K562 (cell line): ENCODE measurements around the gene PLEKHA5. TPM values are rescaled to one million over a fixed set of nuclear protein-coding genes. Genes with fewer than 3 reads are reported as not detected.

Source experiments
- ATAC-seq: fragments of 200-7000 bp; cut with Tn5 transposase; 3 replicates; pipeline ENCODE4 v1.9.1; 2020; ENCODE audit warnings: moderate library complexity
- BruUV-seq: library from RNA; stranded (reverse); fragments of 400-500 nt; replicated peaks from 2 replicates; lab custom pipeline; 2021; lab: Mats Ljungman, UMichigan
- CTCF ChIA-PET: fragments of 300-600 bp; formaldehyde crosslinking; extraction: SDS; loops from one replicate; lab custom pipeline; 2021; ENCODE audit warnings: low intra/inter-chr PET ratio; lab: Yijun Ruan, JAX
- POLR2A ChIA-PET: fragments of 300-600, 350-650 bp; sonication (Branson Sonifier 250); formaldehyde crosslinking; extraction: SDS; loops from one replicate; lab custom pipeline; 2021; ENCODE audit warnings: antibody characterized with exemption, inconsistent platforms; lab: Yijun Ruan, JAX
- DNase-seq, 4 experiments: peaks; one replicate each; pipeline versions ENCODE4 v3.0.0 to v3.0.0-alpha.2; 2011 to 2018; ENCODE audit warnings: low spot score in 3 of 4, mixed read lengths in 3 of 4; ENCODE audit errors: extremely low read depth in 1 of 4
- FAIRE-seq: peaks from 2 replicates; lab custom pipeline; 2011; peaks lifted over from hg19 to GRCh38; lab: Jason Lieb, UNC
- H2AFZ ChIP-seq: 2 replicates; pipeline ENCODE4 v1.6.0; 2011; ENCODE audit warnings: low read depth, low read length, control low read depth, inconsistent platforms
- H3K27ac ChIP-seq: fragments of 200-600 bp; 3 replicates; pipeline ENCODE4 v1.8.0; 2011; ENCODE audit warnings: low read depth, mild to moderate bottlenecking, control low read depth, inconsistent platforms, low read length, moderate library complexity, mixed read lengths; ENCODE audit errors: extremely low read depth
- H3K27me3 ChIP-seq, 2 experiments: fragments of 300-600 bp in 1 of 2; 2 replicates in 1 of 2; 3 replicates in 1 of 2; pipeline versions ENCODE4 v1.6.0 to v1.8.0; 2011; ENCODE audit warnings: inconsistent platforms in 2 of 2, low read length in 2 of 2, mild to moderate bottlenecking in 1 of 2, mixed read lengths in 1 of 2, moderate library complexity in 1 of 2; ENCODE audit not compliant: control insufficient read depth in 2 of 2, insufficient read depth in 2 of 2
- H3K36me3 ChIP-seq: fragments of 300-600 bp; 3 replicates; pipeline ENCODE4 v1.8.0; 2011; ENCODE audit warnings: mild to moderate bottlenecking, low read length, inconsistent platforms; ENCODE audit not compliant: control insufficient read depth, insufficient read depth
- H3K4me1 ChIP-seq, 2 experiments: fragments of 200-600 bp in 1 of 2; replicated peaks in 1 of 2; 2 replicates in 1 of 2; 3 replicates in 1 of 2; pipeline versions ENCODE4 v1.5.1 to v1.8.0; 2011; ENCODE audit warnings: inconsistent platforms in 2 of 2, low read length in 2 of 2, mild to moderate bottlenecking in 1 of 2, mixed read lengths in 1 of 2, moderate library complexity in 1 of 2; ENCODE audit not compliant: control insufficient read depth in 2 of 2, insufficient read depth in 2 of 2
- H3K4me2 ChIP-seq: 2 replicates; pipeline ENCODE4 v1.6.1; 2011; ENCODE audit warnings: low read length, control low read depth, inconsistent platforms, mixed read lengths; ENCODE audit not compliant: insufficient read depth
- H3K4me3 ChIP-seq: fragments of 200-600 bp; sonication (generic), shearing (Covaris generic); 2 replicates; pipeline ENCODE4 v1.5.1; 2016; ENCODE audit warnings: control low read depth, inconsistent platforms
- H3K79me2 ChIP-seq: fragments of 200-600 bp; 3 replicates; pipeline ENCODE4 v1.8.0; 2011; ENCODE audit warnings: low read length, inconsistent platforms; ENCODE audit not compliant: control insufficient read depth, insufficient read depth
- H3K9ac ChIP-seq, 2 experiments: 2 replicates each; pipeline versions ENCODE4 v1.6.0 to v1.6.1; 2011; ENCODE audit warnings: low read depth in 2 of 2, low read length in 2 of 2, control low read depth in 1 of 2, inconsistent platforms in 1 of 2, mild to moderate bottlenecking in 1 of 2, mixed read lengths in 1 of 2; ENCODE audit not compliant: insufficient read depth in 1 of 2
- H3K9me1 ChIP-seq: one replicate; pipeline ENCODE4 v1.6.0; 2011; ENCODE audit warnings: inconsistent platforms, mild to moderate bottlenecking, low read length, moderate library complexity; ENCODE audit not compliant: control insufficient read depth, insufficient read depth
- H3K9me3 ChIP-seq: replicated peaks from 2 replicates; pipeline ENCODE4 v1.5.1; 2011; ENCODE audit warnings: low read depth, low read length, inconsistent platforms; ENCODE audit not compliant: control insufficient read depth, insufficient read depth
- H4K20me1 ChIP-seq: replicated peaks from 2 replicates; pipeline ENCODE4 v1.6.1; 2011; ENCODE audit warnings: low read length, inconsistent platforms, mixed read lengths; ENCODE audit not compliant: control insufficient read depth, insufficient read depth
- BRF2 ChIP-seq: IDR thresholded peaks from 3 replicates; pipeline ENCODE4 v1.6.1; 2011; ENCODE audit warnings: borderline replicate concordance, mild to moderate bottlenecking; ENCODE audit not compliant: insufficient read length, insufficient read depth
- CBFA2T3 ChIP-seq: fragments of 450-650 bp; IDR thresholded peaks from 2 replicates; pipeline ENCODE4 v1.6.1; 2017
- EWSR1 ChIP-seq: fragments of 450-650 bp; IDR thresholded peaks from 2 replicates; pipeline ENCODE4 v1.6.1; 2018; ENCODE audit warnings: borderline replicate concordance, mild to moderate bottlenecking, low read depth, moderate library complexity; ENCODE audit not compliant: partially characterized antibody
- HINFP ChIP-seq: fragments of 450-650 bp; conservative IDR thresholded peaks from 2 replicates; pipeline ENCODE4 v1.6.1; 2016; ENCODE audit warnings: missing genetic modification characterization, low read depth, mild to moderate bottlenecking, control low read depth, missing compliant biosample characterization
- SREBF2 ChIP-seq: sonication (generic); formaldehyde crosslinking; IDR thresholded peaks from 2 replicates; pipeline ENCODE4 v1.4.0; 2020; ENCODE audit warnings: mild to moderate bottlenecking, missing genetic modification reagents
- ZBTB43 ChIP-seq: sonication (generic); formaldehyde crosslinking; IDR thresholded peaks from 2 replicates; pipeline ENCODE4 v1.8.0; 2023; ENCODE audit warnings: mild to moderate bottlenecking, missing genetic modification reagents
- ZNF384 ChIP-seq: IDR thresholded peaks from 2 replicates; pipeline ENCODE4 v1.6.1; 2012; ENCODE audit warnings: low read depth, low read length, improper control_type of control experiment
- WGBS: fragments of 100-300 bp; shearing (Covaris generic); methylation state at CpG from one replicate; pipeline ENCODE4 v1.1.6; 2016; ENCODE audit warnings: low coverage, mixed read lengths; ENCODE audit not compliant: insufficient coverage; ENCODE audit errors: missing lambda C conversion rate; 5-methylcytosine and 5-hydroxymethylcytosine counted together
- in situ Hi-C: fragments of 300-500 bp; cut with MboI; formaldehyde crosslinking; loops from 4 replicates; pipeline ENCODE4 v1.15.0; 2018; ENCODE audit warnings: inconsistent platforms, mixed read lengths
- intact Hi-C: fragments of 100-400 bp; cut with micrococcal nuclease; formaldehyde crosslinking; loops from 2 replicates; pipeline ENCODE4 v1.14.2; 2022
- polyA plus RNA-seq, 8 experiments: library from polyadenylated mRNA; depleted of rRNA in 4 of 8; stranded (reverse) in 5 of 8; unstranded in 3 of 8; fragments of >200 nt; fragmentation: Nextera tagmentation in 2 of 8; fragmentation: Illumina TruSeq in 1 of 8; extraction: Ambion mirVana in 2 of 8; extraction: Trizol in 1 of 8; gene quantifications; 2 replicates each; pipeline versions ENCODE4 v1.2.1 to v1.2.3, GENCODE V29; 2011 to 2014; ENCODE audit warnings: inconsistent platforms in 1 of 8, missing spikeins in 1 of 8
- total RNA-seq, 7 experiments: library from RNA; depleted of rRNA in 6 of 7; stranded (reverse); fragments of >200 nt in 6 of 7; fragmentation: Illumina TruSeq in 2 of 7; extraction: Trizol in 2 of 7; gene quantifications; 2 replicates each; pipeline versions ENCODE4 v1.2.1 to v1.2.3, GENCODE V29; 2011 to 2021; ENCODE audit warnings: low replicate concordance in 1 of 7
- TF ChIP-seq, protein P1 (sequence below): fragments of 450-650 bp; formaldehyde crosslinking; IDR thresholded peaks from 2 replicates; pipeline ENCODE4 v1.4.0; 2022; ENCODE audit warnings: mild to moderate bottlenecking, moderate library complexity
- TF ChIP-seq, protein P2 (sequence below): sonication (generic); formaldehyde crosslinking; IDR thresholded peaks from 2 replicates; pipeline ENCODE4 v1.8.1; 2022; ENCODE audit warnings: missing genetic modification reagents
- TF ChIP-seq, protein P3 (sequence below): sonication (generic); formaldehyde crosslinking; IDR thresholded peaks from 2 replicates; pipeline ENCODE4 v1.8.0; 2022; ENCODE audit warnings: mild to moderate bottlenecking, missing genetic modification reagents
- TF ChIP-seq, protein P4 (sequence below): sonication (generic); formaldehyde crosslinking; IDR thresholded peaks from 2 replicates; pipeline ENCODE4 v1.8.0; 2022; ENCODE audit warnings: missing genetic modification reagents, mild to moderate bottlenecking, borderline replicate concordance

The PLEKHA5 gene
- total and polyA plus RNA-seq, 9 of the 15 experiments (the other 6 are each of a cell fraction or from before 2014, with no cell fraction given), result 7.2 to 26.2 (median 17.4) TPM

- in situ Hi-C loops (no loop called here), intact Hi-C loops (loop anchor here (5.0 kb wide), 1 partner anchor 102 kb away; no protein-coding TSS in a partner anchor)
- H3K36me3 ChIP-seq, result no peaks in the 10 kb centered on the region
- BruUV-seq, result no TSS peak
- 43% methylated on average over 3 of the region's 3 CpGs for WGBS
- 0 out of 2 replicates have a peak, but pooled peaks cover 2% of the 10 kb centered on the region for H4K20me1 ChIP-seq
- H3K79me2 ChIP-seq, result peaks cover 13% of the 10 kb centered on the region
- H3K4me3 ChIP-seq, result no peak overlapping the region
- POLR2A ChIA-PET, result no interaction called here
- H3K27me3 ChIP-seq, result no peaks in the 10 kb centered on the region
- no peak overlapping the region for H2AFZ ChIP-seq
- H3K27ac ChIP-seq, result no peak overlapping the region
- CTCF ChIA-PET, result interaction anchor here (0.6 kb wide), 1 partner anchor 294 kb away, joined by 6 read pairs; no protein-coding TSS in a partner anchor
- FAIRE-seq (no peak), ATAC-seq (peak; percentile 36; the same call in 1 of the 3 replicates), DNase-seq (no peak)
- H3K9me3 ChIP-seq, result no peaks in the 10 kb centered on the region
- no peaks in the 10 kb centered on the region for H3K9me1 ChIP-seq
- H3K4me2 ChIP-seq, result no peak overlapping the region
- H3K9ac ChIP-seq, result no peak overlapping the region
- H3K4me1 ChIP-seq, result peaks cover 0 to 5% of the 10 kb centered on the region in 2 experiments; a peak in 2 of 5 replicates
- TF ChIP-seq HINFP (tag), result no peak
- TF ChIP-seq BRF2, result no peak
- no peak for TF ChIP-seq CBFA2T3
- no peak for TF ChIP-seq EWSR1
- TF ChIP-seq ZBTB43 (CRISPR knock-in tag), result no peak
- TF ChIP-seq, protein P1, sequence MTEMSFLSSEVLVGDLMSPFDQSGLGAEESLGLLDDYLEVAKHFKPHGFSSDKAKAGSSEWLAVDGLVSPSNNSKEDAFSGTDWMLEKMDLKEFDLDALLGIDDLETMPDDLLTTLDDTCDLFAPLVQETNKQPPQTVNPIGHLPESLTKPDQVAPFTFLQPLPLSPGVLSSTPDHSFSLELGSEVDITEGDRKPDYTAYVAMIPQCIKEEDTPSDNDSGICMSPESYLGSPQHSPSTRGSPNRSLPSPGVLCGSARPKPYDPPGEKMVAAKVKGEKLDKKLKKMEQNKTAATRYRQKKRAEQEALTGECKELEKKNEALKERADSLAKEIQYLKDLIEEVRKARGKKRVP (CRISPR knock-in tag), result no peak
- no peak for TF ChIP-seq ZNF384
- TF ChIP-seq SREBF2 (CRISPR knock-in tag), result no peak
- TF ChIP-seq, protein P2, sequence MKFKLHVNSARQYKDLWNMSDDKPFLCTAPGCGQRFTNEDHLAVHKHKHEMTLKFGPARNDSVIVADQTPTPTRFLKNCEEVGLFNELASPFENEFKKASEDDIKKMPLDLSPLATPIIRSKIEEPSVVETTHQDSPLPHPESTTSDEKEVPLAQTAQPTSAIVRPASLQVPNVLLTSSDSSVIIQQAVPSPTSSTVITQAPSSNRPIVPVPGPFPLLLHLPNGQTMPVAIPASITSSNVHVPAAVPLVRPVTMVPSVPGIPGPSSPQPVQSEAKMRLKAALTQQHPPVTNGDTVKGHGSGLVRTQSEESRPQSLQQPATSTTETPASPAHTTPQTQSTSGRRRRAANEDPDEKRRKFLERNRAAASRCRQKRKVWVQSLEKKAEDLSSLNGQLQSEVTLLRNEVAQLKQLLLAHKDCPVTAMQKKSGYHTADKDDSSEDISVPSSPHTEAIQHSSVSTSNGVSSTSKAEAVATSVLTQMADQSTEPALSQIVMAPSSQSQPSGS (CRISPR knock-in tag), result no peak
- TF ChIP-seq, protein P3, sequence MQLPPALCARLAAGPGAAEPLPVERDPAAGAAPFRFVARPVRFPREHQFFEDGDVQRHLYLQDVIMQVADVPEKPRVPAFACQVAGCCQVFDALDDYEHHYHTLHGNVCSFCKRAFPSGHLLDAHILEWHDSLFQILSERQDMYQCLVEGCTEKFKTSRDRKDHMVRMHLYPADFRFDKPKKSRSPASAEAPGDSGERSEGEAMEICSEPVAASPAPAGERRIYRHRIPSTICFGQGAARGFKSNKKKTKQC, result no peak
- TF ChIP-seq, protein P4, sequence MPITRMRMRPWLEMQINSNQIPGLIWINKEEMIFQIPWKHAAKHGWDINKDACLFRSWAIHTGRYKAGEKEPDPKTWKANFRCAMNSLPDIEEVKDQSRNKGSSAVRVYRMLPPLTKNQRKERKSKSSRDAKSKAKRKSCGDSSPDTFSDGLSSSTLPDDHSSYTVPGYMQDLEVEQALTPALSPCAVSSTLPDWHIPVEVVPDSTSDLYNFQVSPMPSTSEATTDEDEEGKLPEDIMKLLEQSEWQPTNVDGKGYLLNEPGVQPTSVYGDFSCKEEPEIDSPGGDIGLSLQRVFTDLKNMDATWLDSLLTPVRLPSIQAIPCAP (CRISPR knock-in tag), result no peak
Measured at GRCh38 chr12:19185262-19185929, 55.9 kb downstream of the PLEKHA5 start.
